ENCODE measurements around the gene CRNKL1. TPM values are rescaled to one million over a fixed set of nuclear protein-coding genes. Genes with fewer than 3 reads are reported as not detected.

The CRNKL1 gene
- total RNA-seq, 1 donor from 2014 or later = 22.4 TPM

DNA sequence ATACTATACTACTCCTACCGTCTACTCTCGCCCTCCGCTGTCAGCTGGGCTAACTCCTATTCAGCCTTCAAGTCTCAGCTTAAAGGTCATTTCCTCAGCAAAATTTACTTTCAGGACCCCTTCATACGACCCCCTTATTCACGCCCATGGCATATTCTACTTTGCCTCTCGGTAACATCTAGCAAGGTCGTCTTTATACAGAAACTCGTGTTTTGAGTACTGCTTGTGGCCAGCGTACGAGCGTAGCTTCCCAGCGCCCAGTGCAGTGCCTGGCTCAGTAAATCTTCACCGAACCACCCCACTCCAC, 546 bp downstream of the CRNKL1 start:
- TF ChIP-seq, protein P1, sequence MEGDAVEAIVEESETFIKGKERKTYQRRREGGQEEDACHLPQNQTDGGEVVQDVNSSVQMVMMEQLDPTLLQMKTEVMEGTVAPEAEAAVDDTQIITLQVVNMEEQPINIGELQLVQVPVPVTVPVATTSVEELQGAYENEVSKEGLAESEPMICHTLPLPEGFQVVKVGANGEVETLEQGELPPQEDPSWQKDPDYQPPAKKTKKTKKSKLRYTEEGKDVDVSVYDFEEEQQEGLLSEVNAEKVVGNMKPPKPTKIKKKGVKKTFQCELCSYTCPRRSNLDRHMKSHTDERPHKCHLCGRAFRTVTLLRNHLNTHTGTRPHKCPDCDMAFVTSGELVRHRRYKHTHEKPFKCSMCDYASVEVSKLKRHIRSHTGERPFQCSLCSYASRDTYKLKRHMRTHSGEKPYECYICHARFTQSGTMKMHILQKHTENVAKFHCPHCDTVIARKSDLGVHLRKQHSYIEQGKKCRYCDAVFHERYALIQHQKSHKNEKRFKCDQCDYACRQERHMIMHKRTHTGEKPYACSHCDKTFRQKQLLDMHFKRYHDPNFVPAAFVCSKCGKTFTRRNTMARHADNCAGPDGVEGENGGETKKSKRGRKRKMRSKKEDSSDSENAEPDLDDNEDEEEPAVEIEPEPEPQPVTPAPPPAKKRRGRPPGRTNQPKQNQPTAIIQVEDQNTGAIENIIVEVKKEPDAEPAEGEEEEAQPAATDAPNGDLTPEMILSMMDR (IDR thresholded peaks at IDR 0.05; ENCODE audit: insufficient read depth, low read length, poor library complexity, severe bottlenecking) = no peak
- DNase-seq (ENCODE audit: low read depth) = no peak
- Histone ChIP-seq H3K36me3 (ENCODE audit: control insufficient read depth, insufficient read depth, low read length) (peaks cover 1% of the 10 kb centered on the region), H3K27me3 (ENCODE audit: control insufficient read depth, insufficient read depth, low read length) (no peaks in the 10 kb centered on the region), H3K4me3 (ENCODE audit: low read depth, low read length) (peak overlapping the region; percentile 81)

DNA sequence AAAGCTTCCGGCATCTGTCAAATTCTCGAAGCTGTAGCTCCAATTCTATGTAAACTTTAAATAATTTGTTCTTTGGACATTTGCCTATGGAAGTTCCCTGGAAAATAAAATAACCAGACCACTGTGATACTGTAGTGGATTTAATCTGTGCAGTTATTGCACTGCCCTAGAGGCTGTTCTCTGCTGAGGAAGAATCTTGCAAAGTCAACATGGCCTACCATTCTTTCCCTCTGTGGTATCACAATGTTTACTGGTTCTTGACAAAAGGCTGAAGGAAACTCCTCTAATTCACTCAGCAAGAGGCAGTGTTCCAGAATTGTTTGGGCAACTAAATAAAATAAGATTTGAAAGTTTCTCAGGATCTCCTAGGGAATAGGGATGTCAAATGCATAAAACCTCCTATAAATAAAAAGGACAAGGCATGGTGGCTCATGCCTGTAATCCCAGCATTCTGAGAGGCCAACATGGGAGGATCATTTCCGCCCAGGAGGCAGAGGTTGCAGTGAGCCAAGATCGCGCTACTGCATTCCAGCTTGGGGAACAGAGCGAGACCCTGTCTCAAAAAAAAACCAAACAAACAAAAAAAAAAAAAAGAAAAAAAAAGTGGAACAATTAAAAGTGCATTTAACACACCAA, 12.4 kb downstream of the CRNKL1 start:
- Histone ChIP-seq H3K4me3 (ENCODE audit: low read depth, low read length) (no peak overlapping the region), H3K36me3 (ENCODE audit: control insufficient read depth, insufficient read depth, low read length) (peaks cover 2% of the 10 kb centered on the region), H3K27me3 (ENCODE audit: control insufficient read depth, insufficient read depth, low read length) (no peaks in the 10 kb centered on the region)
- TF ChIP-seq, protein P1 (IDR thresholded peaks at IDR 0.05; ENCODE audit: insufficient read depth, low read length, poor library complexity, severe bottlenecking) = no peak
- no peak for DNase-seq (ENCODE audit: low read depth)

DNA sequence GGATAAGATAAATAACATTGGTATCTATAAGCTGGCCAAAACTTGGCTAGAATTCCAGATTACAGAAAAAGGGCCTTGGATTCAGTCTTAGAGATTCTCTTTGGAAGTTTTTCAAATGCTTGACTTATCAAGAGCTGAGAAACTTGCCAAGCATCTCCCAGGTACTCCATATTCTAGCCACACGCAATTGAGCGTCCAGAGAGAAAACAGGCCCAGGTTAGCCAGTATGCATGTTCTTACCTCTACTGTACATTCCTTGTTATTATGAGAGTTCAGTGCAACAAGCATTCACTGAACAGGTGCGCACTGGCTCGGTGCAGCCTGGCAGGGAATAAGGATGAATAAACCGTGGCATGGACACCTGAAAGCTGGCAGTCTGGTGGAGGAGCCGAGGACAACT, 13.7 kb downstream of the CRNKL1 start:
- TF ChIP-seq, protein P1 (IDR thresholded peaks at IDR 0.05; ENCODE audit: insufficient read depth, low read length, poor library complexity, severe bottlenecking) = no peak
- no peak for DNase-seq (ENCODE audit: low read depth)
- Histone ChIP-seq H3K4me3 (ENCODE audit: low read depth, low read length) (no peak overlapping the region), H3K27me3 (ENCODE audit: control insufficient read depth, insufficient read depth, low read length) (no peaks in the 10 kb centered on the region), H3K36me3 (ENCODE audit: control insufficient read depth, insufficient read depth, low read length) (peaks cover 1% of the 10 kb centered on the region)

DNA sequence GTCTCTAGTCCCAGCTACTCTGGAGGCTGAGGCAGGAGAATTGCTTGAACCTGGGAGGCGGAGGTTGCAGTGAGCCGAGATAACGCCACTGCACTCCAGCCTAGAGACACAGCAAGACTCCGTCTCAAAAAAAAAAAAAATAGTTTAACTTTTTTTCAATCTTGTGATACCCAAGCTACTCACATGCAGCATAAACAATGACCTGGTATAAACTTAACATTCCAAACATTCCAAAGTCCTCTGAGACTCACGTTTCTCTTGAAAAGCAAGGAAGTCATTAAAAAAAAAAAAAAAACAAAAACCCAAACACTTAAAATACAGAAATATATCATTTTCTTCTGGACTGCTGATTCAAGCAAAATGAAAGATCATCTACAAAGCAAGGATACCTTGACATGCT, 14.3 kb downstream of the CRNKL1 start:
- H3K36me3 ChIP-seq (ENCODE audit: control insufficient read depth, insufficient read depth, low read length) = peaks cover 1% of the 10 kb centered on the region
- H3K27me3 ChIP-seq (ENCODE audit: control insufficient read depth, insufficient read depth, low read length) = no peaks in the 10 kb centered on the region
- H3K4me3 ChIP-seq (ENCODE audit: low read depth, low read length) = no peak overlapping the region
- peak; percentile 31 for DNase-seq (ENCODE audit: low read depth)
- TF ChIP-seq, protein P1 (IDR thresholded peaks at IDR 0.05; ENCODE audit: insufficient read depth, low read length, poor library complexity, severe bottlenecking) = no peak

DNA sequence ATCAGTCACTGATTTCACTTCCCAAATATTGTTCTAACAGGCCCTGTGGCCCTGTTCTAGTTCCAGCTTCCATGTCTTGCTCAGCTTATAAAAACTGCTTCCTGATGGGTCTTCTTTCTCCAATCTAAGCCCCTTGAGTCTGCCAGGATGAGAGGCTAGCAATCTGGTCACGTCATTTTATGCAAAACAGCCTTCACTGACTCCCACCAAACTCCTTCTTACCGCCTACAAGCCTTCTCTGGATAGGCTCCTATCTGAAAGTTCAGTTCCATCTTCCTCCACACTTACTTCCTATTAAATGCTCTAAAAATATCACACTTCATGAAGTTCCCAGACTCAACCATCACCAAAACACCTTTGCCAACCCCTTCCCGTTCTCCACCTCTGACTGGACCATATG, 15.5 kb downstream of the CRNKL1 start:
- Histone ChIP-seq H3K4me3 (ENCODE audit: low read depth, low read length) (no peak overlapping the region), H3K27me3 (ENCODE audit: control insufficient read depth, insufficient read depth, low read length) (no peaks in the 10 kb centered on the region), H3K36me3 (ENCODE audit: control insufficient read depth, insufficient read depth, low read length) (peaks cover 1% of the 10 kb centered on the region)
- DNase-seq (ENCODE audit: low read depth) = no peak
- TF ChIP-seq, protein P1 (IDR thresholded peaks at IDR 0.05; ENCODE audit: insufficient read depth, low read length, poor library complexity, severe bottlenecking) = no peak

DNA sequence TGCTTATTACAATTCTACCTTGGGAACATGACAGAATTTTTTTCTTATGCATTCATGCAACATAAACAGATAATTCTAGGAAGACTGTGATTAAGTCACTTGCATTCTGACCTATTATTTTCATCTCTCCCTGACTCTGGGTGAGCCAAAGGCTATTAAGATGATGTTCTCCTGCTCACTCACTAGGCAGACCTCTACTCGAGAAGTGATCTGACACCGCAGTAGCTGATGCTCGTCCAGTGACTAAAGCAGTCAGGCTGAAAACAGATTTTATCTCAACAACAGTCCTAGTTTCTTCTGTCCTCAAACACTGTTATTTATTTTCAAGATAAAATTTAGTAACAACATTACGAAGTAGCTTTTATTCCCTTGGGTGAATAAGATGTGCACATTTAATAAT, 17.8 kb downstream of the CRNKL1 start:
- H3K4me3 ChIP-seq (ENCODE audit: low read depth, low read length) = no peak overlapping the region
- no peak for DNase-seq (ENCODE audit: low read depth)
- no peaks in the 10 kb centered on the region for H3K27me3 ChIP-seq (ENCODE audit: control insufficient read depth, insufficient read depth, low read length)
- TF ChIP-seq, protein P1 (IDR thresholded peaks at IDR 0.05; ENCODE audit: insufficient read depth, low read length, poor library complexity, severe bottlenecking) = no peak
- H3K36me3 ChIP-seq (ENCODE audit: control insufficient read depth, insufficient read depth, low read length) = peaks cover 1% of the 10 kb centered on the region
